MCF 10A (cell line): ENCODE results near the gene CORO1C. TPM values are rescaled to one million over a fixed set of nuclear protein-coding genes. Genes with fewer than 3 reads are reported as not detected.

ENCODE experiments used
- BruUV-seq: library from RNA; stranded (reverse); fragments of 400-500 nt; replicated peaks from 2 replicates; lab custom pipeline; 2021; lab: Mats Ljungman, UMichigan
- CTCF ChIA-PET: fragments of 300-600 bp; sonication (Branson Sonifier 250); formaldehyde crosslinking; extraction: SDS; loops from one replicate; lab custom pipeline; 2021; ENCODE audit warnings: antibody characterized with exemption, inconsistent platforms; lab: Yijun Ruan, JAX
- POLR2A ChIA-PET: fragments of 300-600, 350-650 bp; sonication (Branson Sonifier 250); formaldehyde crosslinking; extraction: SDS; loops from one replicate; lab custom pipeline; 2020; ENCODE audit warnings: antibody characterized with exemption, inconsistent platforms; lab: Yijun Ruan, JAX
- DNase-seq: peaks from one replicate; pipeline ENCODE4 v3.0.0-alpha.2; 2018; ENCODE audit not compliant: unreplicated experiment
- H3K27ac Mint-ChIP-seq: one replicate; pipeline ENCODE4 v1.8.0; 2022; ENCODE audit warnings: mild to moderate bottlenecking, low read depth, mixed read lengths; ENCODE audit not compliant: unreplicated experiment
- H3K27me3 Mint-ChIP-seq: one replicate; pipeline ENCODE4 v1.8.0; 2022; ENCODE audit warnings: mixed read lengths; ENCODE audit not compliant: insufficient read depth, unreplicated experiment
- H3K36me3 Mint-ChIP-seq: one replicate; pipeline ENCODE4 v1.8.0; 2022; ENCODE audit warnings: mild to moderate bottlenecking, moderate library complexity, mixed read lengths; ENCODE audit not compliant: insufficient read depth, unreplicated experiment
- H3K4me1 Mint-ChIP-seq: one replicate; pipeline ENCODE4 v1.8.0; 2022; ENCODE audit warnings: mixed read lengths; ENCODE audit not compliant: insufficient read depth, unreplicated experiment
- H3K4me3 Mint-ChIP-seq: one replicate; pipeline ENCODE4 v1.8.0; 2022; ENCODE audit warnings: mild to moderate bottlenecking, moderate library complexity, mixed read lengths; ENCODE audit not compliant: unreplicated experiment
- H3K9me3 Mint-ChIP-seq: one replicate; pipeline ENCODE4 v1.8.0; 2022; ENCODE audit warnings: mixed read lengths; ENCODE audit not compliant: unreplicated experiment
- intact Hi-C: fragments of 100-400 bp; cut with micrococcal nuclease; formaldehyde crosslinking; loops from 2 replicates; pipeline ENCODE4 v1.14.1; 2022
- total RNA-seq: library from RNA; stranded (reverse); gene quantifications from 2 replicates; pipeline ENCODE4 v1.2.3, GENCODE V29; 2022
- TF ChIP-seq, protein P1 (sequence below): fragments of 200-600 bp; IDR thresholded peaks from one replicate; pipeline ENCODE4 v1.8.0; 2022; ENCODE audit warnings: antibody characterized with exemption, mild to moderate bottlenecking; ENCODE audit not compliant: unreplicated experiment

CORO1C gene
- total RNA-seq, 1 experiment from 2014 or later: 130 TPM

DNA sequence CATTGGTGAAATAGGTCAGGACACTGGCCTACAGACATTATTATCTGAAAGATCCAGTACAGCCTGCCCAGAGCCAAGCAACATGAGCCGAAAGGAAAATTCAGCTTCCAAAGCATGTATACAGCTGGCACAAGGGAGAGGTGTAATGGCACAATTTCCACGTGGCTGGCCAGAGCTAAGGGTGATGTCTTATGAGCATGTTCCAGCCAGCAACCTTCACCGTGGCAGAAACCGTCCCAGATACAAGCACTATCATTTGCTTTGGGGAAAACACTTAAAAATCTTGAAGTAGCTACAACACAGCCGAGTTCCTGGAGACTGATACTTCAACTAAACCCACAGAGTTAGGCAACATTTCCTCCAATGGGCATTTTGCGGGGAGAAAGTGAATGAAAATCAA, 44.5 kb downstream of the CORO1C start:
- ChIA-PET POLR2A (interaction anchor here (0.7 to 6.0 kb wide), 6 partner anchors 8 to 263 kb away, joined by 3 to 56 read pairs (median 6); no protein-coding TSS in a partner anchor), CTCF (interaction anchor here (0.5 to 7.1 kb wide), 5 partner anchors 21 to 194 kb away, joined by 3 to 73 read pairs (median 4); partner anchors contain the start of gene CORO1C)
- no peak for DNase-seq
- H3K27ac Mint-ChIP-seq: peak overlapping the region; percentile 64
- no peak overlapping the region for H3K4me3 Mint-ChIP-seq
- no peaks in the 10 kb centered on the region for H3K9me3 Mint-ChIP-seq
- H3K4me1 Mint-ChIP-seq: peaks cover 46% of the 10 kb centered on the region
- intact Hi-C loops: no loop called here
- BruUV-seq: no TSS peak
- peaks cover 21% of the 10 kb centered on the region for H3K36me3 Mint-ChIP-seq
- no peaks in the 10 kb centered on the region for H3K27me3 Mint-ChIP-seq
- TF ChIP-seq, protein P1, sequence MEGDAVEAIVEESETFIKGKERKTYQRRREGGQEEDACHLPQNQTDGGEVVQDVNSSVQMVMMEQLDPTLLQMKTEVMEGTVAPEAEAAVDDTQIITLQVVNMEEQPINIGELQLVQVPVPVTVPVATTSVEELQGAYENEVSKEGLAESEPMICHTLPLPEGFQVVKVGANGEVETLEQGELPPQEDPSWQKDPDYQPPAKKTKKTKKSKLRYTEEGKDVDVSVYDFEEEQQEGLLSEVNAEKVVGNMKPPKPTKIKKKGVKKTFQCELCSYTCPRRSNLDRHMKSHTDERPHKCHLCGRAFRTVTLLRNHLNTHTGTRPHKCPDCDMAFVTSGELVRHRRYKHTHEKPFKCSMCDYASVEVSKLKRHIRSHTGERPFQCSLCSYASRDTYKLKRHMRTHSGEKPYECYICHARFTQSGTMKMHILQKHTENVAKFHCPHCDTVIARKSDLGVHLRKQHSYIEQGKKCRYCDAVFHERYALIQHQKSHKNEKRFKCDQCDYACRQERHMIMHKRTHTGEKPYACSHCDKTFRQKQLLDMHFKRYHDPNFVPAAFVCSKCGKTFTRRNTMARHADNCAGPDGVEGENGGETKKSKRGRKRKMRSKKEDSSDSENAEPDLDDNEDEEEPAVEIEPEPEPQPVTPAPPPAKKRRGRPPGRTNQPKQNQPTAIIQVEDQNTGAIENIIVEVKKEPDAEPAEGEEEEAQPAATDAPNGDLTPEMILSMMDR: no peak

DNA sequence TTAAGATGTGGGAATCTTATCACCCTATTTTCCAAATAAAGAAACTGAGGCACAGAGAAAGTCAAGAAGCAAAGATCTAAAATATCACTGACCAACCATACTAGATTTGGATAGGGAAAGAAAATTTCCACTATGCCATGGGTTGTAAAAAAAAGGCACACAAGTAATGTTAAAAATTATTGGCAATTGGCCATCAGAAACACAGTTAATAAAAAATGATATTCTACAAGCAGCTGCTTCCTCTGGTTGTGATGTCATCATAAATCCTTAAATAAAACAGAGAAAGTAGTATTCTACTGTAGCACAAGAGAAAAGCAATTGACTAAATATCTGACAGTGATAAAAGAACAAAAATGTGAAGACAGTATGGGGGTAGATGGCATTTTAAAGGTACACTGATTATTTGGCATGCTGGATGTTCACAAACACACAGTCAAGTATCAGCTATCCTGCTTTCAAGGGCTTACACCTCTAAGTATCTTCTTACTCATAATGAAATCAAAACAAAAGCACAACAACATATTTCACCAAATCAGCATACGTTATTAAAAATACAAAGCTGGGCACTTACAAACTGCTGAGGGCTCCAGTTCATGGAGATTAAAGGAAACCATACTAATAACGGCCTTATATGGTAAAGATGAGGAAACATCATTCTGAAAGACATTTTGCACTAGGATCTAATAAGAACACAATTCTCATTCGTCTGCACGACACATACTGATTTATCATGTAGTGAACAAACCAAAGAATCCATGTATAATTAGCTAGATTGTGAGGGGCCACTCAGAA, 45.7 kb downstream of the CORO1C start:
- BruUV-seq: no TSS peak
- Mint-ChIP-seq H3K9me3 (no peaks in the 10 kb centered on the region), H3K4me1 (peaks cover 48% of the 10 kb centered on the region), H3K27ac (peak overlapping the region; percentile 70), H3K4me3 (no peak overlapping the region), H3K36me3 (peaks cover 15% of the 10 kb centered on the region), H3K27me3 (no peaks in the 10 kb centered on the region)
- TF ChIP-seq, protein P1: no peak
- CTCF ChIA-PET: interaction anchor here (0.6 to 7.1 kb wide), 6 partner anchors 12 to 427 kb away, joined by 3 to 73 read pairs (median 6); partner anchors contain the start of gene CORO1C
- intact Hi-C loops: no loop called here
- DNase-seq: no peak
- POLR2A ChIA-PET: interaction anchor here (0.5 to 6.0 kb wide), 18 partner anchors 8 to 147 kb away, joined by 3 to 56 read pairs (median 4); no protein-coding TSS in a partner anchor

DNA sequence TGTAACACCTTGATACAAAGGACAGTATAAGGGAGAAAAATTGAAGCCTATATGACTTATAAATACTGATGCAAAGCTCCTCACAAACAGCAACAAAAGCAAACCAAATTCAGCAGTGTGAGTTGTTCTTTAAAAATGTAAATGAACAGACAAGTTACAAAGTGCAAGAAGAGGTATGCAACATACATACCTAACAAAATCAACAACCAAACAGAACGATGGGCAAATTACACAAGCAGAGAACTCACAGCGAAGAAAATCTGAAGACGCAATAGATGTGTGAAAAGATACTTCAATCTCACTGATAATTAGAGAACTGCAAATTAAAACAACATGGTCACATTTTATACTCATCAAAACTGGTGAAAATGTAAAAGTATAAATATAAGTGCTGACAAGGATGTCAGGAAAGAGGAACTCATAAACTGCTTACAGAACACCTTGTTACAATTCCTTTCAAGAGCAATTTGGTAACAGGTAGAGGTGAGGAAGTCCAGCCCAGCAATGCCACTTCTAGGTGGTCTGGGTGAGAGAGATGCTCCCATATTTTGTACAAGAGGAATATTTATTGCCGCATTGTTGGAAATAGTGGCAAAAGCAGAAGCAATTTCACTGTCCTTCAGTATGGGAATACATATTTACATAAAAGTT, 47.3 kb downstream of the CORO1C start:
- no TSS peak for BruUV-seq
- no peaks in the 10 kb centered on the region for H3K27me3 Mint-ChIP-seq
- intact Hi-C loops: no loop called here
- H3K4me1 Mint-ChIP-seq: peaks cover 36% of the 10 kb centered on the region
- H3K36me3 Mint-ChIP-seq: peaks cover 15% of the 10 kb centered on the region
- H3K27ac Mint-ChIP-seq: peak overlapping the region; percentile 22
- POLR2A ChIA-PET: interaction anchor here (0.6 to 2.2 kb wide), 9 partner anchors 10 to 120 kb away, joined by 3 to 6 read pairs (median 5); no protein-coding TSS in a partner anchor
- no peaks in the 10 kb centered on the region for H3K9me3 Mint-ChIP-seq
- no peak for DNase-seq
- CTCF ChIA-PET: interaction anchor here (7.1 kb wide), 1 partner anchor 19 kb away, joined by 73 read pairs; no protein-coding TSS in a partner anchor
- TF ChIP-seq, protein P1: no peak
- no peak overlapping the region for H3K4me3 Mint-ChIP-seq

DNA sequence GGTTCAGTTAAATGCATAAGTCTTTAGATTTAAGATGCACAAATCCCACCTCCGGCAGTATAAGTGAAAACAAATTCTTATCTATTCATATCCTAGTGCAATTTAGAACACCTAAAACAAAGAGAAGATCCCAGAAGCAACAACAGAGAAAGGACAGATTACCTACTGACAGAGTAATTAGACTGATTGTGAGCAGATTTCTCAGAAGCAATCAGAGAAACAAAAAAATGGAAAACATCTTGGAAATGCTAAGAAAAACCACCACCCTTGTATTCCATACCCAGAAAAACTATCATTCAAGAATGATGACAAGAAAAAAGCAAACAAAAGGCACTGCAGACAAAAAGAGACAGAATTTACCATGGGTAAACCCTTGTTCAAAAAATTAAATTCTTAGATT, 50.0 kb downstream of the CORO1C start:
- ChIA-PET POLR2A (interaction anchor here (1.1 to 1.5 kb wide), 2 partner anchors 9 to 10 kb away, joined by 8 to 9 read pairs; no protein-coding TSS in a partner anchor), CTCF (interaction anchor here (1.1 to 1.2 kb wide), 2 partner anchors 15 to 64 kb away, joined by 3 to 5 read pairs; no protein-coding TSS in a partner anchor)
- H3K4me1 Mint-ChIP-seq: peaks cover 36% of the 10 kb centered on the region
- TF ChIP-seq, protein P1: no peak
- intact Hi-C loops: no loop called here
- peak overlapping the region; percentile 3 for H3K27ac Mint-ChIP-seq
- no TSS peak for BruUV-seq
- H3K4me3 Mint-ChIP-seq: no peak overlapping the region
- peaks cover 22% of the 10 kb centered on the region for H3K36me3 Mint-ChIP-seq
- no peaks in the 10 kb centered on the region for H3K9me3 Mint-ChIP-seq
- no peaks in the 10 kb centered on the region for H3K27me3 Mint-ChIP-seq
- DNase-seq: no peak
